GM18505 (cell line): ENCODE data around the gene POLR3A.

Experiments
- ATAC-seq: cut with Tn5 transposase; IDR thresholded peaks from one replicate; pipeline ENCODE4 v1.9.1; 2021; ENCODE audit not compliant: unreplicated experiment
- POLR2A ChIP-seq: IDR thresholded peaks from 4 replicates; pipeline ENCODE4 v1.6.1; 2011; ENCODE audit warnings: borderline replicate concordance; ENCODE audit not compliant: insufficient read depth, insufficient read length; ENCODE audit errors: extremely low read depth

POLR3A gene

DNA sequence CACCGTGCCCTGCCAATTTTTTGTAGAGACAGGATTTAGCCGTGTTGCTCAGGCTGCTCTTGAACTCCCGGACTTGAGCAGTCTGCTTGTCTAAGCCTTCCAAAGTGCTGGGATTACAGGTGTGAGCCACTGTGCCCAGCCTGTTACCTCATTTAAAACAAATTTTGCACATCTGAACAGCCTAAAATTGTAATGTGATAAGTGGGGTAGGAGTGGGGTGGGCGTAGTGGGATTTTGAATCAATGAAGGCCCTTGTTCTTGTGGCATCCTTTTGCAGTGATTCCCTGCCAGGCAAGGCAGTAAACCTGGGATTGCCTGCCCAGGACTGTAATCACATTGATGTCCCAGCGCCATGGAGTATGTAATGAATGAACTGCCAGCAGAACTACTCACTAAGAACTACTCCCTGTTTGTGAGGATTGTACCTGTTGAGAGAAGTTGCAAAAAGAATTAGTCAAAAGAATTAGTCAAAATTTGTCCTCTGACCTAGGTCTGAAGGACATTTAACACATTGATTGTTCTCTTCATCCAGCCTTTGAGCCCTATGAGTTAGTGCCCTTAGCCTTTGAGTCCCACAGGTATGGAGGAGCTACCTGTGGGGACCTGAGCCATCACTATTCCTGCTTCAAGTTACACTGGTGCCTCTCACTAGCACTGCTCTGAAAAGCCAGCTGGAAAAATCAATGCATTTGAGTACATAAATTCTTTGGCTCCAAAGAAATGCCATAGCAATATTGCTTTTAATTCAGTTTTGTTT, 9.7 kb upstream of the POLR3A start:
- TF ChIP-seq POLR2A: no peak
- ATAC-seq: no peak

DNA sequence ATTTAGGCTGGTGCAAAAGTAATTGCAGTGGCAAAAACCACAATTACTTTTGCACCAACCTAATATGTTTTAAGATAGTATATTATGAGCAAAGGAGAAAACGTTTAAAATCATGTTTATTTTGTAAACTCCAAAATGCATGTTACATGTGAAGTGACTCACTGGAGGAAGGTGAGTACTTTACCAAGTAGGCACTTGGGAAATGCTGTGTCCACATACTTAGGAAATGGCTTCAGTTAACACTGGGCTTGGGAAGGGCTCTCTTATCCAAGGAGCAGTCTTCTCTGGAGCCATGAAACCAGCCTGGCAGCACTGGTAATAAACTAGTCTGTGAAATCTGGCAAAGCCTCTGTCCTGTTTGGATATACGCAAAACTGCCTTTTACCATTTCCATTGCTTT, 8.8 kb upstream of the POLR3A start:
- TF ChIP-seq POLR2A: no peak
- ATAC-seq: no peak

DNA sequence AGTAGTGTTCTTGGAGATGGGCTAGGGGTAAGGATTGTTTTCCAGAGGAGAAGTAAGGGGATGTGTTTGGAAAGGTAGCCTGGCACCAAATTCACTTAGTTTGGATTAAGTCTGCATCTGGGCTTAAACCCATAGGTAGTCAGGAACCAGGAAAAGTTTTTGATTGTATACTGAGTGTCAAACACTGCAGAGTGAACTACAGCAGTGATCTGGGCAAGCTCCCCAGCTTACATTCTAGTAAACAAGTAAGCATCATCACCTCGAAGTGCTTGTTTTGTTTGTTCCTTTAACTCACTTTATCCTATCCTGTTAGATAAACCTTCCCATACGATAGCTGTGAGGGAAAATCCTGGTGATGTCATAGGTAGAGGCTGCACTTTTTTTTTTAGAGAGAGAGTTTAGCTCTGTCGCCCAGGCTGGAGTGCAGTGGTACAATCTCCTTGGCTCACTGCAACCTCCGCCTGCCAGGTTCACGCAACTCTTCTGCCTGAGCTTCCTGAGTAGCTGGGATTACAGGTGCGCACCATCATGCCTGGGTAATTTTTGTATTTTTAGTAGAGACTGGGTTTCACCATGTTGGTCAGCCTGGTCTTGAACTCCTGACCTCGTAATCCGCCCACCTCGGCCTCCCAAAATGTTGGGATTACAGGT, 6.7 kb upstream of the POLR3A start:
- TF ChIP-seq POLR2A: no peak
- ATAC-seq: no peak

DNA sequence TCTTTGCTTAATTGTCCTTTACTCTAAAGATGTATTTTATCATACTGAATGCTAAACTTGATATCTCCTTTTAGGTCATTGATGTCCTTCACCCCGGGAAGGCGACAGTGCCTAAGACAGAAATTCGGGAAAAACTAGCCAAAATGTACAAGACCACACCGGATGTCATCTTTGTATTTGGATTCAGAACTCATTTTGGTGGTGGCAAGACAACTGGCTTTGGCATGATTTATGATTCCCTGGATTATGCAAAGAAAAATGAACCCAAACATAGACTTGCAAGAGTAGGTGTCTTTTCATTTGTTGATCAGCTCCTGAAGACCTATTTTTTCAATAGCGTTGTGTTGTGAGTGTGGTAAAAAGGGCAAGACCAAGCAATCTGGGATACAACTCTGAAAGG, 6.1 kb upstream of the POLR3A start:
- ATAC-seq: no peak
- TF ChIP-seq POLR2A: no peak

DNA sequence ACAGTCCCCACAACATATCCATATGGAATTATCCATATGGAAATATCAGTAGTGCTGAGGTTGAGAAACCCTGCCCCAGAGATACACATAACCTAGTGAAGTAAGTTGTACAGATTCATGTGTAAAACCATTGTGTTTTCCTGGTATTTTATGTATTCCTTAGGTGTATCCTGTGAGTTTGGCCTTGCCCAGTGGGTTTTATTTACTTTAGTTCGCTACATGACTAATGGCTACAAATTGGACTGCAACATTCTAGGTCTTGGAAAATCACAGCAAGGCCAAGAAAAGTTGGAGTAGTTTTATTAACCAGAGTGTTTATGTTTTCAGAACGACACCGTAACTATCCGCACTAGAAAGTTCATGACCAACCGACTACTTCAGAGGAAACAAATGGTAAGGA, 5.7 kb upstream of the POLR3A start:
- ATAC-seq: no peak
- no peak for TF ChIP-seq POLR2A

DNA sequence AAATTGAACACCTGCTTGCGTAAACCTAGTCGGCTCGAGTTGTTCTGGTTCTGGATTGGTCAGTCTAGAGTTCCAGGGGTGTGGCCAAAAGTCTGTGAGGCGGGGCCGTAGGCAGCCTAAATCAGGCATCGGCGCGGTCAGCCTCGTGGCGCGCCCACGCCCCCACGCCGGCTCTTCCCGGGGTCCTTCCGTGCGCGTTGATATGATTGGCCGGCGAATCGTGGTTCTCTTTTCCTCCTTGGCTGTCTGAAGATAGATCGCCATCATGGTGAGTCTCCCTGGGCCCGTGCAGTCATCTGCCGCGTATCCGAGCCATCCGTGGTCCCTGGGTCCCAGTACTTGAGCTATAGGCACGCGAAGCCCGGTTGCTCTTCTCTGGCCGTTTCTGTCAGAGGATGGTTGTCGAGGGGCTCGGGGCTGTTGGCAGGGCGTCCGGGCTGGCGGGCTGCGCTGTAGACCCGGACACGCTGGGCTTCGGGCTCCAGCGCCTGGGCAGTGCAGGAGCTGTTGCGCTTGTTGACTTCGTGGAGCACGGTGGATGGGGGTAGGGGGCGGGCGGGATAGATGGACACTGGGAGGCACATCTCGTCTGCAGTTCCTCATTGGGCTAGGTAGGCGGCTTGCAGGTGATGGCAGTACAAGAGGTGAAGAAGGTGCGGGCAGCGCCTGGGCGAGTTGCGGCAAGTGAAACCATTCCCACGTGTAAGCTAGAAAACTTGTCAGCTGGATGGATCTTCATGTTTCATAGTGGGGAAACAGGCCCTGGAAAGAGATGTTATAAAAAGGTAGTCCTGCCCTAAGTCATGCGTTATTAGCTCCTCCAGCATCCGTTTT, 4.5 kb upstream of the POLR3A start, which contains the start of gene RPS24:
Gene RPS24, plus strand, starts transcription at position 227 of the 834 bp plus-strand sequence. Its CDS starts 39 bp downstream, at position 266.
- peak; percentile 87 for ATAC-seq
- peak; percentile 99 for TF ChIP-seq POLR2A

DNA sequence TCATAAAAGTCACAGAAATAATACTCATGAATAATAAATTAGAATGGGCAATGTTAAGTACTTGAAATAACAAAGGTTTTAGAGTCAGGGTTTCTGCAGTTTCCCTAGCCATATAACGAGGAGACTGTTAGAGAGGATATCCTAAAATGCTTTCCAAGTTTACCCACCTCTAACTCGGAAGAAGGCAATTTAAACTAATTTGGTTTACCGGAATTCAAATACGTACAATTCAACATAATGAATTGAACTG, 4.0 kb upstream of the POLR3A start:
- ATAC-seq: no peak

DNA sequence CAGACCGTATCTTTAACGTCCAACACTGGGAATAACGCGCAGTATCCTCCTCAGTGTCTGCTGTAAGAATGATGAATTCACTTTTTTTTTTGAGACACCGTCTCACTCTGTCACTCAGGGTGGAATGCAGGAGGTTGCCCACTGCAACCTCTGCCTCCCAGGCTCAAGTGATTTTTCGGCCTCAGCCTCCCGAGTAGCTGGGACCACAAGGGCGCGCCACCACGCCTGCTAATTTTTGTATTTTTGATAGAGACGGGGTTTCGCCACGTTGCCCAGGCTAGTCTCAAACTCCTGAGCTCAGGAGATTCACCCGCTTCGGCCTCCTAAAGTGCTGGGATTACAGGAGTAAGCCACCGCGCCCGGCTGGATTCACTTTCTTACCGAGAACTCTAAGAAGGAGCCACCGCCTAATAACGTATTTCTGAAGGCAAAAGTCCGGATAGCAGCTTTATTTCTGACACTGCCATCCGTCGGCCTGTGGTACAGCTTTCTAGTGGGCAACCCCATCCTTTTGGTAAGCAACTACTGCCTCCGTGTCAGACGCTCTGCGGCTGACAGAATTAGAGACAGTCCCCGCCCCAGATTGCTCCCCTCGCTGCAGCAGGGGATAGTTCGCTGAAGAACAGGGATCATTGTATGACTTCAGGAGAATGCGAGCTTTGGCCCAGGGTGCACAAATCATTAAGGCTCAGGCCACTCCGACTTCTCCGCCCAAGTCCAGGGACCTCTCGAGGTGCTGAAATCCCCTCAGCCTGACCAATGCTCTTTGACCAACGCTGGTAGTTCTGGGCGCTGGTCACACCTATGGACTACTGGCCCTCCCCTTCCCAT, 662 bp downstream of the POLR3A start:
- ATAC-seq: no peak
- no peak for TF ChIP-seq POLR2A

More for the DNA sequence above, 4.0 kb upstream of the POLR3A start:
- TF ChIP-seq POLR2A: no peak

DNA sequence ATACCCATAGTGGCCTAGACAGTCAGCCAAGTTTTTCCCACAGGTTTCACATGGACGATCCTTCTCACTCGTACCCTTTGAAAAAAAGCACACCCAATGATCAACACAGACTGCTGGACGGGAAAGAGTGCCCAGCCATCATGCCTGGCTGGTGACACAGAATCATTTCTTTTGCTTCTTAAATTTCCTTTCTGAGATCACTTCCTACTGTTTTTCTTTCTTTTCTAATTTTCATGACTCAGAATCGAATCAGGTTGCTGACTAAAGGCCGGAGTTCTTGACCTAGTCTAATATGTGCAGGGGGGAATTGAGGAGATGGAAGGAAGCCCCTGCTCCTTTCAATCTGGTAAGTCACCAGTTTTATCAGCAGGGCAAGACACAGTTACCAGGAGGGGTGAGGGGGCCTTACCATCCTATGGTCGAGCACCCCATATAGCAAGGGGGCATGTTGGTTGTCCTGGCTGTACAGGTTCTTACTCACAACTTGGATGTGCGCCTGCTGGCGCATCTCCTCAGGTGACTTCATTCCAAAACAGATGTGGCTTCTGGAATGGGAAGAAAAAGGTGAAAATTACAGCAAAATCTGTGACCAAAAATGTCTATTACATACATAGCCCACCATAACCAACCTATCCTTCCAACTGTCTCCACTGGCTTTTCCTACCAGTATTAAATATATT, 3.5 kb downstream of the POLR3A start:
- no peak for TF ChIP-seq POLR2A
- ATAC-seq: no peak

DNA sequence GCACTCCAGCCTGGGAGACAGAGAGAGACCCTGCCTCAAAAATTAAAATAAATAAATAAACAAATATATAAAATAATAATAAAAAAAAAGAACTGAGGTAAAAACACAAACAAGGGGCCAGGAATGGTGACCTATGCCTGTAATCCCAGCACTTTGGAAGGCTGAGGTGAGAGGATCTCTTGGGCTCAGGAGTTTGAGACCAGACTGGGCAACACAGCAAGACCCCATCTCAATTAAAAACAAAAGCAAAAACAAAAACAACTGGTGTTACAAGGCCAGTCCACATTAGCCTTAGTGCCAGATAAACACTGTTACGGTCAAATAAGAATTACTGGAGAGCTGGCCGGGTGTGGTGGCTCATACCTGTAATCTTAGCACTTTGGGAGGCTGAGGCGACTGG, 5.6 kb downstream of the POLR3A start:
- TF ChIP-seq POLR2A: no peak
- no peak for ATAC-seq

DNA sequence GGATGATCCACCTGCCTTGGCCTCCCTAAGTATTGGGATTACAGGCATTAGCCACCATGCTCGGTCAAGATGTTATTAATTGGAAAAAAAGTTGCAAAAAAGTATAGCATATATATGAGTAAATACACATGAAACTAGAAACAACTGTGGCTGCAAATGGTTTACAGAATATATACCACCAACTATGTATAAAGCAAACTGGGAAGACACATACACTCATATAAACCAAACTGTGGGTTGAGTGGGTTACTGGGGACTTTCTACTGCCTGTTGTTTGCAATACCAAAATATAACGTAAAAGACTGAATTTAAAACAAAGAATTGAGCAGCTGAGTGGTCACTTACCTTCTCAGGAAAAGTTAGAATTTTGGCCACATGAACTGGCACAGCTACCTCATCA, 8.1 kb downstream of the POLR3A start:
- no peak for ATAC-seq
- TF ChIP-seq POLR2A: no peak

DNA sequence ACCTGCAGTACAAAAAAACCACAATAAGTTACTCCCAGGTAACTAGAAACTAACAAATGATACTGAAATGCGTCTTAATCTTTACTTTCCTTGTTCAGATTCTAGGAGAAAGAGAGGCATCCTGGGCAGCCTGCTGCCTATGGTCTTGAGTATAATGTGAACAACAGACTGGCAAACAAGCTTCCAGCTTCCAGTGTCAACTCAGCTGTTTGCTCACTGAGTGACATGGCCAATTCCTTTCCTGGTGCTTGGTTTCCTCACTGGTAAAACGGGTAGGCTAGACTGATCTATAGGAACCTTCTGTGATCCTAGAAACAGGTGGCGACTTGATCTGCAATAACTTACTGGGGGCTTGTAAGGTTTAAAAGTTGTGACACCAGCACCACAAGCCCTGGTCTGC, 10.1 kb downstream of the POLR3A start:
- no peak for TF ChIP-seq POLR2A
- ATAC-seq: no peak
